DND-41 (cell line): ENCODE results near the gene KMT5C.

Source experiments
- EZH2 ChIP-seq: IDR thresholded peaks from 3 replicates; pipeline ENCODE4 v1.6.1; 2012; ENCODE audit warnings: borderline replicate concordance, low read depth, mild to moderate bottlenecking, moderate library complexity, low read length, inconsistent platforms; ENCODE audit not compliant: severe bottlenecking
- TF ChIP-seq, protein P1 (sequence below): IDR thresholded peaks from 2 replicates; pipeline ENCODE4 v1.5.1; 2012; ENCODE audit warnings: borderline replicate concordance, low read length, moderate library complexity, mild to moderate bottlenecking; ENCODE audit not compliant: poor library complexity, severe bottlenecking; ENCODE audit errors: extremely low read depth

DNA sequence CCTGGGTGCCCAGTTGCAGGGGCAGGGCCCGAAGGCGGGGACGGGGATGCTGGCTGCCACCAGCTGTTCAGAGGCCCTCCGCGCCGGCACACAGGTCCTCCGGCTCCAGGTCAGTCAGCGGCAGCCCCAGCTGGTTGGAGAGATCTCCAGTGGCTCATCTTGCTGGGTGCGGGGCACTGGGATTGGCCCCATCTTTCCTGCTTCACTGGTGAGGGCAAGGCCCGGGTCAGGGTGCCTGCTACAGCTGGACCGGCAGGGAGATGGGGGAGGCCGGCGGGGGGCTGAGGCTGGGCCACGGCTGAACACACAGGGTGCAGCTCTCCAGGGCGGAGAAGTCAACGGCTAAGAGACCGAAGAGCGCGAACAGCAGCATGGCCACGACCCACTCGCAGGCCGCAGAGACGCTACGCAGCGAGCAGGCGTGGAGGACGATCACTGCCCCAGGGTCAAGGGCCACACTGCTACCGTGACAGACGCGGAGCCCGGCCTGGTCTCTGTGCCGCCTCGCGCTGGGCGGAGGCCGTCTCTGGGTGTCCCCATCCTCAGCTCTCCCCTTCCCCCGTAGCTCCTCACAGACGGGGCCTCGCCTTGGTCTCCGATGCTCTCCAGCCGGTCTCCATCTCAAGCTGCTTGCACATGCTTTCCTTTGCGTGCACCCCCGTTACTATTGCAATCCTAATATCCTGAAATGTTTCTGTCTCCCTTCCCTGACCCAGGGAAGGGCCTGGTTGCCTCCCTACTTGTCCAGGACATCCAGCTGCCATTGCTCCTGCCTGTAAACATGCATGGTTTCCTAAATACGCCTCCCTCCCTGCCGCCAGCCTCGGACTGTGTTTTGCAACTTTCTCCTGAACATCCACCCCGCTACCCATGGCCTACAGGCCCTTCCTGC is 26.8 kb upstream of the KMT5C start:
- TF ChIP-seq EZH2: no peak
- TF ChIP-seq, protein P1, sequence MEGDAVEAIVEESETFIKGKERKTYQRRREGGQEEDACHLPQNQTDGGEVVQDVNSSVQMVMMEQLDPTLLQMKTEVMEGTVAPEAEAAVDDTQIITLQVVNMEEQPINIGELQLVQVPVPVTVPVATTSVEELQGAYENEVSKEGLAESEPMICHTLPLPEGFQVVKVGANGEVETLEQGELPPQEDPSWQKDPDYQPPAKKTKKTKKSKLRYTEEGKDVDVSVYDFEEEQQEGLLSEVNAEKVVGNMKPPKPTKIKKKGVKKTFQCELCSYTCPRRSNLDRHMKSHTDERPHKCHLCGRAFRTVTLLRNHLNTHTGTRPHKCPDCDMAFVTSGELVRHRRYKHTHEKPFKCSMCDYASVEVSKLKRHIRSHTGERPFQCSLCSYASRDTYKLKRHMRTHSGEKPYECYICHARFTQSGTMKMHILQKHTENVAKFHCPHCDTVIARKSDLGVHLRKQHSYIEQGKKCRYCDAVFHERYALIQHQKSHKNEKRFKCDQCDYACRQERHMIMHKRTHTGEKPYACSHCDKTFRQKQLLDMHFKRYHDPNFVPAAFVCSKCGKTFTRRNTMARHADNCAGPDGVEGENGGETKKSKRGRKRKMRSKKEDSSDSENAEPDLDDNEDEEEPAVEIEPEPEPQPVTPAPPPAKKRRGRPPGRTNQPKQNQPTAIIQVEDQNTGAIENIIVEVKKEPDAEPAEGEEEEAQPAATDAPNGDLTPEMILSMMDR: no peak
